Measurements from ENCODE around the gene LRRN2. TPM values are rescaled to one million over a fixed set of nuclear protein-coding genes. Genes with fewer than 3 reads are reported as not detected.

Gene LRRN2
- total RNA-seq, 1 experiment from 2014 or later, result 5.8 TPM

GRCh38 chr1:204672069-204672468 is 13.5 kb downstream of the LRRN2 start:
- Histone ChIP-seq H2BK120ac (ENCODE audit: low read depth, low read length, poor library complexity, severe bottlenecking) (no peak overlapping the region), H2BK15ac (ENCODE audit: low read depth, low read length) (no peak overlapping the region), H3K79me2 (ENCODE audit: insufficient read depth, low read length) (no peaks in the 10 kb centered on the region), H3K23me2 (ENCODE audit: insufficient read length, low read depth, low read length, poor library complexity, severe bottlenecking) (no peaks in the 10 kb centered on the region), H3K56ac (ENCODE audit: insufficient read length, low read depth, low read length) (no peak overlapping the region), H3T11ph (ENCODE audit: low read length) (no peak overlapping the region), H3K79me1 (ENCODE audit: insufficient read depth, low read depth, low read length, poor library complexity, severe bottlenecking) (no peaks in the 10 kb centered on the region), H2BK12ac (ENCODE audit: insufficient read length, low read depth, low read length) (no peak overlapping the region), H4K20me1 (ENCODE audit: control insufficient read depth, insufficient read depth, insufficient read length) (no peaks in the 10 kb centered on the region), H3K27me3 (ENCODE audit: insufficient read depth, low read length) (no peaks in the 10 kb centered on the region), H3K4me2 (ENCODE audit: insufficient read depth, insufficient read length, low read length) (no peak overlapping the region), H2AK5ac (ENCODE audit: insufficient read length, low read length) (no peak overlapping the region), H2AFZ (ENCODE audit: low read length) (no peak overlapping the region), H4K8ac (replicated peaks; ENCODE audit: insufficient read length, low read depth, low read length) (no peak overlapping the region), H4K5ac (ENCODE audit: insufficient read length, low read depth, low read length) (no peak overlapping the region), H3K4ac (ENCODE audit: low read depth, low read length) (no peak overlapping the region), H3K4me1 (ENCODE audit: insufficient read depth, low read length) (no peaks in the 10 kb centered on the region; the same call in 1 of the 2 replicates), H3K9ac (ENCODE audit: extremely low read depth, insufficient read length, low read length) (no peak overlapping the region), H3K9me3 (ENCODE audit: control insufficient read depth, low read depth, low read length) (no peaks in the 10 kb centered on the region), H2BK5ac (ENCODE audit: insufficient read length, low read length) (no peak overlapping the region), H3K23ac (ENCODE audit: insufficient read length, low read depth, low read length) (no peak overlapping the region), H2BK20ac (ENCODE audit: low read depth, low read length, poor library complexity, severe bottlenecking) (no peak overlapping the region), H3K14ac (ENCODE audit: insufficient read depth, low read length) (no peak overlapping the region), H3K27ac (ENCODE audit: insufficient read length, low read depth, low read length) (no peak overlapping the region), H3K18ac (ENCODE audit: insufficient read length, low read depth, low read length) (no peak overlapping the region), H4K91ac (ENCODE audit: insufficient read length, low read depth, low read length) (no peak overlapping the region)
- no peaks in the 10 kb centered on the region; a peak in 1 of 7 replicates for H3K36me3 Mint-ChIP-seq (ENCODE audit: insufficient read depth in 1 of 3, low read depth in 3 of 3)
- TF ChIP-seq CTCF (conservative IDR thresholded peaks at IDR 0.05), result no peak
- no peaks in the 10 kb centered on the region for H3K9me3 Mint-ChIP-seq
- no peaks in the 10 kb centered on the region for H3K27me3 Mint-ChIP-seq (ENCODE audit: low read depth)
- no peak overlapping the region for H3K4me3 Mint-ChIP-seq
- WGBS (ENCODE audit: extremely low coverage, insufficient read length, low lambda C conversion rate), result no CpG with 5 or more reads among the region's 6 CpGs
- no peak for DNase-seq
- H3K4me1 Mint-ChIP-seq, result peaks cover 11 to 13% of the 10 kb centered on the region in 2 experiments
- no peak overlapping the region for H3K27ac Mint-ChIP-seq
